Measurements from ENCODE around the gene TCEA2. TPM values are rescaled to one million over a fixed set of nuclear protein-coding genes. Genes with fewer than 3 reads are reported as not detected.

Gene TCEA2
- total and polyA plus RNA-seq, 2 of the 13 experiments (the other 11 are each of a cell fraction or from before 2014, with no cell fraction given), result 28.1 to 33.7 TPM

GRCh38 chr20:64047046-64047389, 16.0 kb upstream of the TCEA2 start (continued):
- TF ChIP-seq TERF1 (CRISPR knock-in tag; IDR thresholded peaks at IDR 0.05), result no peak
- TF ChIP-seq KMT2B (CRISPR knock-in tag; IDR thresholded peaks at IDR 0.05), result no peak
- peak; percentile 52; the same call in 1 of the 2 replicates for TF ChIP-seq POLR2AphosphoS5 (IDR thresholded peaks at IDR 0.05; ENCODE audit: low read depth, low read length)
- no peak for TF ChIP-seq PAF1 (CRISPR knock-in tag; IDR thresholded peaks at IDR 0.05)
- no peak for TF ChIP-seq SALL2 (CRISPR knock-in tag; IDR thresholded peaks at IDR 0.05)
- peak; percentile 44; the same call in 1 of the 2 replicates for TF ChIP-seq ZC3H13 (CRISPR knock-in tag; IDR thresholded peaks at IDR 0.05)
- no peak for TF ChIP-seq ZNF710 (CRISPR knock-in tag; IDR thresholded peaks at IDR 0.05; ENCODE audit: borderline replicate concordance)
- TF ChIP-seq MXD4 (CRISPR knock-in tag; IDR thresholded peaks at IDR 0.05), result no peak

GRCh38 chr20:64047968-64048401, 15.0 kb upstream of the TCEA2 start:
- intact Hi-C loops (cut with micrococcal nuclease; ENCODE audit: unreplicated experiment), result no loop called here
- POLR2A ChIA-PET, result no interaction called here
- Histone ChIP-seq H3K4me2 (ENCODE audit: low read depth, low read length) (no peak overlapping the region), H3K27ac (ENCODE audit: extremely low read length, insufficient read depth, low read length) (no peak overlapping the region), H3K27me3 (ENCODE audit: control insufficient read depth in 1 of 2, insufficient read depth in 2 of 2, low read length in 2 of 2) (no peaks in the 10 kb centered on the region; a peak in 1 of 5 replicates), H2AFZ (ENCODE audit: low read length) (no peak overlapping the region), H3K9ac (ENCODE audit: insufficient read depth, low read depth, low read length) (no peak overlapping the region), H3K79me2 (ENCODE audit: insufficient read depth, low read length) (peaks cover 4% of the 10 kb centered on the region), H4K20me1 (ENCODE audit: insufficient read depth, low read length) (no peaks in the 10 kb centered on the region), H3K4me1 (ENCODE audit: insufficient read depth, low read length) (peaks cover 66% of the 10 kb centered on the region), H3K4me3 (replicated peaks in 1 of 3; ENCODE audit: insufficient read depth in 1 of 3, low read depth in 2 of 3, low read length in 3 of 3) (no peak overlapping the region; a peak in 1 of 6 replicates), H3K9me3 (ENCODE audit: low read length) (no peaks in the 10 kb centered on the region), H3K36me3 (replicated peaks in 1 of 2; ENCODE audit: control insufficient read depth in 1 of 2, insufficient read depth in 2 of 2, low read length in 2 of 2) (no peaks in the 10 kb centered on the region)
- in situ Hi-C loops (cut with HindIII; ENCODE audit: extremely low pct_ligation_motif_present, low pct_unique_long_range_greater_than_20kb), result no loop called here
- 98% methylated on average over 34 of the region's 49 CpGs for WGBS (ENCODE audit: low lambda C conversion rate)
- CTCF ChIA-PET (ENCODE audit: low intra/inter-chr PET ratio, low total read pairs), result no interaction called here
- no peak for FAIRE-seq
- BruUV-seq (replicated peaks), result no TSS peak
- DNase-seq (ENCODE audit: low spot score), result no peak
- ATAC-seq, result no peak
- TF ChIP-seq HNRNPL (IDR thresholded peaks at IDR 0.05; ENCODE audit: low read depth, low read length) (peak; percentile 82; the same call in 1 of the 2 replicates), ZNF44 (CRISPR knock-in tag; IDR thresholded peaks at IDR 0.05) (no peak), DBP (CRISPR knock-in tag; IDR thresholded peaks at IDR 0.05; ENCODE audit: not compliant biosample characterization) (no peak), GABPA (IDR thresholded peaks at IDR 0.05; ENCODE audit: low read depth, low read length) (no peak), GABPA (CRISPR knock-in tag; IDR thresholded peaks at IDR 0.05; ENCODE audit: low read depth) (no peak), ZNF160 (CRISPR knock-in tag; IDR thresholded peaks at IDR 0.05) (no peak), ZNF589 (CRISPR knock-in tag; conservative IDR thresholded peaks at IDR 0.05) (no peak), NFATC3 (CRISPR knock-in tag; IDR thresholded peaks at IDR 0.05) (no peak), TP53 (CRISPR knock-in tag; conservative IDR thresholded peaks at IDR 0.05) (no peak), ARID5B (CRISPR knock-in tag; IDR thresholded peaks at IDR 0.05) (no peak)
